OCI-LY1 (cell line): Measurements from ENCODE around the gene FAM240A.

ENCODE experiments used
- H2AFZ ChIP-seq: fragments of 200-600 bp; sonication (generic), shearing (Covaris generic); 2 replicates; pipeline ENCODE4 v1.6.0; 2014; ENCODE audit warnings: antibody characterized with exemption, mild to moderate bottlenecking, low read length
- H3F3A ChIP-seq: fragments of 200-600 bp; sonication (generic), shearing (Covaris generic); 2 replicates; pipeline ENCODE4 v1.6.0; 2014; ENCODE audit warnings: mild to moderate bottlenecking, antibody characterized with exemption, low read length, moderate library complexity; ENCODE audit not compliant: insufficient read depth
- H3K27ac ChIP-seq: fragments of 200-600 bp; sonication (generic); 2 replicates; pipeline ENCODE4 v1.5.1; 2014; ENCODE audit warnings: low read length, mixed run types, mild to moderate bottlenecking, low read depth; ENCODE audit not compliant: poor library complexity, severe bottlenecking
- H3K27me3 ChIP-seq: fragments of 200-600 bp; sonication (generic); 2 replicates; pipeline ENCODE4 v1.6.0; 2014; ENCODE audit warnings: antibody characterized with exemption, mild to moderate bottlenecking, low read length, moderate library complexity; ENCODE audit not compliant: insufficient read depth
- H3K36me3 ChIP-seq: fragments of 200-600 bp; sonication (generic); 2 replicates; pipeline ENCODE4 v1.6.1; 2014; ENCODE audit warnings: mild to moderate bottlenecking, antibody characterized with exemption, low read length, moderate library complexity, mixed read lengths; ENCODE audit not compliant: insufficient read depth
- H3K4me1 ChIP-seq: fragments of 200-600 bp; sonication (generic); 2 replicates; pipeline ENCODE4 v1.5.1; 2014; ENCODE audit warnings: mild to moderate bottlenecking, low read length, moderate library complexity; ENCODE audit not compliant: insufficient read depth, severe bottlenecking
- H3K4me2 ChIP-seq: fragments of 200-600 bp; sonication (generic), shearing (Covaris generic); 2 replicates; pipeline ENCODE4 v1.6.1; 2014; ENCODE audit warnings: low read length
- H3K4me3 ChIP-seq: fragments of 200-600 bp; sonication (generic); 2 replicates; pipeline ENCODE4 v1.5.1; 2014; ENCODE audit warnings: low read length, low read depth, mild to moderate bottlenecking, mixed read lengths; ENCODE audit not compliant: poor library complexity, severe bottlenecking
- H3K79me2 ChIP-seq: fragments of 200-600 bp; shearing (Covaris generic); 2 replicates; pipeline ENCODE4 v1.6.1; 2016; ENCODE audit warnings: mixed run types, low read length, mixed read lengths; ENCODE audit not compliant: insufficient read depth
- H3K9ac ChIP-seq: fragments of 200-600 bp; sonication (generic), shearing (Covaris generic); 2 replicates; pipeline ENCODE4 v1.6.1; 2014; ENCODE audit warnings: mild to moderate bottlenecking, low read length, mixed read lengths
- H3K9me2 ChIP-seq: fragments of 200-600 bp; sonication (generic), shearing (Covaris generic); 2 replicates; pipeline ENCODE4 v1.6.1; 2014; ENCODE audit warnings: low read depth, mild to moderate bottlenecking, low read length, mixed read lengths
- H3K9me3 ChIP-seq: fragments of 200-600 bp; shearing (Covaris generic); 2 replicates; pipeline ENCODE4 v1.6.1; 2014; ENCODE audit warnings: low read length, mixed read lengths
- H4K20me1 ChIP-seq: fragments of 200-600 bp; sonication (generic), shearing (Covaris generic); 2 replicates; pipeline ENCODE4 v1.6.0; 2016; ENCODE audit warnings: mild to moderate bottlenecking, low read length; ENCODE audit not compliant: insufficient read depth
- EZH2 ChIP-seq: fragments of 200-600 bp; sonication (generic), shearing (Covaris generic); IDR thresholded peaks from 2 replicates; pipeline ENCODE4 v1.8.0; 2017; ENCODE audit warnings: borderline replicate concordance, mixed run types, mild to moderate bottlenecking, antibody characterized with exemption, low read length, moderate library complexity, mixed read lengths
- TF ChIP-seq, protein P1 (sequence below): fragments of 200-600 bp; sonication (generic), shearing (Covaris generic); IDR thresholded peaks from 2 replicates; pipeline ENCODE4 v1.5.1; 2017; ENCODE audit warnings: mild to moderate bottlenecking, antibody characterized with exemption, low read length, moderate library complexity, mixed read lengths

FAM240A gene

DNA sequence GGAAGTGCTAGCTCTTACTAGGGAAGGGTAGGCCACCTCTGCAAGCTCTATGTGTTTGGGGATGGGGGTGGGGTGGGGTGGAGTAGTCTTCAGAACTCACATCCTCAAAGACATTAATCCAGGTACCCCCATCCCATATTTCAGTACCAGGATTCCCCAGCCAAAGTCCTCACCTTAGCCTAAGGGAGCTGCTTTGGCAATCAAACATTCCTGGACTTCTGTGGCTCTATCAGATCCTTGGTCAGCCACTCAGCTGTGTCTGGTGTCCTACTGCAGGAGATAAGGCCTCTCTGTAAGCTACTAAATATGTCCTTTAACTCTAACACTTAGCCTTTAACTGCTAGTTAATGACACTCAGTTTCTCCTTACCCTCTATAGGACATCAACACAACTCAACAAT is 26.9 kb downstream of the FAM240A start:
- Histone ChIP-seq H3K9me2 (no peaks in the 10 kb centered on the region), H3K9me3 (no peaks in the 10 kb centered on the region), H3K36me3 (no peaks in the 10 kb centered on the region), H3K79me2 (no peaks in the 10 kb centered on the region), H4K20me1 (no peaks in the 10 kb centered on the region), H3K27ac (no peak overlapping the region), H3F3A (no peaks in the 10 kb centered on the region), H3K27me3 (no peaks in the 10 kb centered on the region), H3K4me1 (no peaks in the 10 kb centered on the region), H3K4me2 (no peak overlapping the region), H2AFZ (no peak overlapping the region), H3K4me3 (no peak overlapping the region), H3K9ac (no peak overlapping the region)
- TF ChIP-seq EZH2, result no peak
- TF ChIP-seq, protein P1, sequence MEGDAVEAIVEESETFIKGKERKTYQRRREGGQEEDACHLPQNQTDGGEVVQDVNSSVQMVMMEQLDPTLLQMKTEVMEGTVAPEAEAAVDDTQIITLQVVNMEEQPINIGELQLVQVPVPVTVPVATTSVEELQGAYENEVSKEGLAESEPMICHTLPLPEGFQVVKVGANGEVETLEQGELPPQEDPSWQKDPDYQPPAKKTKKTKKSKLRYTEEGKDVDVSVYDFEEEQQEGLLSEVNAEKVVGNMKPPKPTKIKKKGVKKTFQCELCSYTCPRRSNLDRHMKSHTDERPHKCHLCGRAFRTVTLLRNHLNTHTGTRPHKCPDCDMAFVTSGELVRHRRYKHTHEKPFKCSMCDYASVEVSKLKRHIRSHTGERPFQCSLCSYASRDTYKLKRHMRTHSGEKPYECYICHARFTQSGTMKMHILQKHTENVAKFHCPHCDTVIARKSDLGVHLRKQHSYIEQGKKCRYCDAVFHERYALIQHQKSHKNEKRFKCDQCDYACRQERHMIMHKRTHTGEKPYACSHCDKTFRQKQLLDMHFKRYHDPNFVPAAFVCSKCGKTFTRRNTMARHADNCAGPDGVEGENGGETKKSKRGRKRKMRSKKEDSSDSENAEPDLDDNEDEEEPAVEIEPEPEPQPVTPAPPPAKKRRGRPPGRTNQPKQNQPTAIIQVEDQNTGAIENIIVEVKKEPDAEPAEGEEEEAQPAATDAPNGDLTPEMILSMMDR, result no peak

DNA sequence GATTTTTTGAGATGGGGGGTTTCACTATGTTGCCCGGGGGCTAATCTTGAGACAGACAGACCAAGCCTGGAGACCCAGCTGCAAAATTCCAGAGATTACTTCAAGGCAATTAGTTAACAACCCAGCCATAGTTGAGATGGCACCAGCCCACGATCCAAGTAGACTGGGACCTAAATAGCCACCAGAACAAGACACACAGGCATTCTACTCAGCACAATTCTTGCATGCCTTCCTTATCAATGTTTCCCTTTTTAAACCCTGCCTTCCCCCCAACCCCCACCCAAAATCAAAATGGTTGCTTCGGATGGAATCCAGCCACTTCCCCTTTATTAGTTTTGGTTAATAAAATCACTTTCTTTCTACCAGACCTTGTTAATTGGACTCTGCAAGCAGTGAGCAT is 28.6 kb downstream of the FAM240A start:
- H3K79me2 ChIP-seq, result no peaks in the 10 kb centered on the region
- TF ChIP-seq, protein P1, result no peak
- TF ChIP-seq EZH2, result no peak
- H3K4me2 ChIP-seq, result no peak overlapping the region
- no peaks in the 10 kb centered on the region for H3K9me2 ChIP-seq
- H2AFZ ChIP-seq, result no peak overlapping the region
- no peaks in the 10 kb centered on the region for H3K27me3 ChIP-seq
- no peak overlapping the region for H3K4me3 ChIP-seq
- no peaks in the 10 kb centered on the region for H3F3A ChIP-seq
- no peaks in the 10 kb centered on the region for H4K20me1 ChIP-seq
- H3K4me1 ChIP-seq, result no peaks in the 10 kb centered on the region
- no peaks in the 10 kb centered on the region for H3K36me3 ChIP-seq
- no peaks in the 10 kb centered on the region for H3K9me3 ChIP-seq
- H3K27ac ChIP-seq, result no peak overlapping the region
- no peak overlapping the region for H3K9ac ChIP-seq

DNA sequence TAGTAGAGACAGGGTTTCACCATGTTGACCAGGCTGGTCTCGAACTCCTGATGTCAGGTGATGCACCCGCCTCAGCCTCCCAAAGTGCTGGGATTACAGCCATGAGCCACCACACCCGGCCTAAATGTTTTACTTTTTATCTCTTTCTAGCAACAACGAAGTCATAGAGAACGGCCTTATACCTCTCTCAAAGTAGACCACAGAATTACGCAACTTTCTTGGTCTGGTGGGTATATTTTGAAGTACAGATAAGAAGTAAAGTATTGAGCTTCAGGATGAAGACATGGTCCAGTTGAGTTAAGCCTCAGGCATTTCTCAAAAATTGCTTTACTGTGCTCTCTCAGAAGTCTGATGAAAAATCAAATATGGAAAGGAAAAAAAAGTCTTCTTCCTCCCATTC is 30.6 kb downstream of the FAM240A start:
- no peak overlapping the region for H2AFZ ChIP-seq
- H3K79me2 ChIP-seq, result no peaks in the 10 kb centered on the region
- H3K4me1 ChIP-seq, result no peaks in the 10 kb centered on the region
- H3K9me2 ChIP-seq, result no peaks in the 10 kb centered on the region
- TF ChIP-seq, protein P1, result no peak
- TF ChIP-seq EZH2, result no peak
- no peaks in the 10 kb centered on the region for H4K20me1 ChIP-seq
- no peaks in the 10 kb centered on the region for H3K27me3 ChIP-seq
- H3K36me3 ChIP-seq, result no peaks in the 10 kb centered on the region
- no peak overlapping the region for H3K27ac ChIP-seq
- H3F3A ChIP-seq, result no peaks in the 10 kb centered on the region
- H3K4me2 ChIP-seq, result no peak overlapping the region
- H3K9ac ChIP-seq, result no peak overlapping the region
- no peak overlapping the region for H3K4me3 ChIP-seq
- no peaks in the 10 kb centered on the region for H3K9me3 ChIP-seq
